ENCODE data around the gene UBA6.

Gene UBA6

GRCh38 chr4:67632492-67632891 lies 68.5 kb downstream of the UBA6 start:
- Histone ChIP-seq H3K9ac (ENCODE audit: low read length) (no peak overlapping the region), H3K27me3 (replicated peaks; ENCODE audit: insufficient read depth, low read length) (no peaks in the 10 kb centered on the region), H3F3A (ENCODE audit: insufficient read depth, low read length) (no peaks in the 10 kb centered on the region), H3K36me3 (replicated peaks; ENCODE audit: insufficient read depth, low read length) (peaks cover 7% of the 10 kb centered on the region), H3K27ac (ENCODE audit: low read length) (no peak overlapping the region), H3K9me3 (replicated peaks; ENCODE audit: insufficient read depth, low read length) (no peaks in the 10 kb centered on the region), H3K4me1 (ENCODE audit: low read length) (peaks cover 2% of the 10 kb centered on the region), H3K79me2 (ENCODE audit: low read length) (no peaks in the 10 kb centered on the region), H2AFZ (ENCODE audit: low read length) (no peak overlapping the region), H3K4me3 (ENCODE audit: low read length) (no peak overlapping the region), H4K20me1 (ENCODE audit: insufficient read depth, low read length) (no peaks in the 10 kb centered on the region), H3K4me2 (ENCODE audit: low read depth, low read length) (no peak overlapping the region), H3K9me2 (replicated peaks; ENCODE audit: insufficient read depth, low read length) (no peaks in the 10 kb centered on the region)
- DNase-seq = no peak
- no peak for TF ChIP-seq EZH2phosphoT487 (IDR thresholded peaks at IDR 0.05; ENCODE audit: low read length)
- no peak for TF ChIP-seq EZH2 (optimal IDR thresholded peaks at IDR 0.05; ENCODE audit: low read depth, low read length)
- no peak for TF ChIP-seq CTCF (IDR thresholded peaks at IDR 0.05; ENCODE audit: low read length)

DNA sequence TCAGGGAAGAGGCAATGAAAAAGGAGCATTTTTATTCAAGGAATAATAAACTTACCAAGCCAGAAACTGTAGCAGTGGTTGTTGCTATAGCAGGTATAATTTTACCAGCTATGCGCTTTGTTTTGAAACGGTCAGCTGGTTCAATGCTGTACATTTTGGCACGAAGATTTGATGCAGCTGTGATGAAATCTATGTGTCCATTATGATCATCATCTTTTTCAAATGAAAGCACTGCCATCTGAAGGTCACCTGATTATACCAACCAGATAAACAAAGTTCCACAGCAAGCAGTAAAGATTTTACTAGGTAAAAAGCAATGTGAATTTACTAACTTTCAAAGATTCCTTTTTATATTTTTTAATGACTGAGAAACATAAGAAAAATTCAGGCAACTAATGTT lies 76.0 kb downstream of the UBA6 start:
- Histone ChIP-seq H3K4me2 (ENCODE audit: low read depth, low read length) (no peak overlapping the region), H3K9ac (ENCODE audit: low read length) (no peak overlapping the region), H3K36me3 (replicated peaks; ENCODE audit: insufficient read depth, low read length) (peaks cover 7% of the 10 kb centered on the region; the same call in 1 of the 2 replicates), H3K9me3 (replicated peaks; ENCODE audit: insufficient read depth, low read length) (no peaks in the 10 kb centered on the region), H3K27me3 (replicated peaks; ENCODE audit: insufficient read depth, low read length) (no peaks in the 10 kb centered on the region), H3F3A (ENCODE audit: insufficient read depth, low read length) (no peaks in the 10 kb centered on the region), H4K20me1 (ENCODE audit: insufficient read depth, low read length) (no peaks in the 10 kb centered on the region), H3K9me2 (replicated peaks; ENCODE audit: insufficient read depth, low read length) (no peaks in the 10 kb centered on the region), H3K27ac (ENCODE audit: low read length) (no peak overlapping the region), H3K4me3 (ENCODE audit: low read length) (no peak overlapping the region), H2AFZ (ENCODE audit: low read length) (no peak overlapping the region), H3K4me1 (ENCODE audit: low read length) (peaks cover 6% of the 10 kb centered on the region), H3K79me2 (ENCODE audit: low read length) (no peaks in the 10 kb centered on the region)
- TF ChIP-seq CTCF (IDR thresholded peaks at IDR 0.05; ENCODE audit: low read length) (no peak), EZH2 (optimal IDR thresholded peaks at IDR 0.05; ENCODE audit: low read depth, low read length) (no peak), EZH2phosphoT487 (IDR thresholded peaks at IDR 0.05; ENCODE audit: low read length) (no peak)
- DNase-seq = no peak

- H3K9me2 ChIP-seq (replicated peaks; ENCODE audit: insufficient read depth, low read length) = no peaks in the 10 kb centered on the region
- no peaks in the 10 kb centered on the region for H3K79me2 ChIP-seq (ENCODE audit: low read length)
- no peak overlapping the region for H3K27ac ChIP-seq (ENCODE audit: low read length)
- no peak overlapping the region for H2AFZ ChIP-seq (ENCODE audit: low read length)
- H3K4me2 ChIP-seq (ENCODE audit: low read depth, low read length) = no peak overlapping the region
- no peaks in the 10 kb centered on the region for H3K27me3 ChIP-seq (replicated peaks; ENCODE audit: insufficient read depth, low read length)
- no peaks in the 10 kb centered on the region; the same call in 1 of the 2 replicates for H3F3A ChIP-seq (ENCODE audit: insufficient read depth, low read length)
- no peaks in the 10 kb centered on the region for H4K20me1 ChIP-seq (ENCODE audit: insufficient read depth, low read length)
- H3K9me3 ChIP-seq (replicated peaks; ENCODE audit: insufficient read depth, low read length) = no peaks in the 10 kb centered on the region
- no peak for DNase-seq
- H3K36me3 ChIP-seq (replicated peaks; ENCODE audit: insufficient read depth, low read length) = no peaks in the 10 kb centered on the region
- no peak overlapping the region for H3K4me3 ChIP-seq (ENCODE audit: low read length)
- no peak overlapping the region for H3K9ac ChIP-seq (ENCODE audit: low read length)
- peaks cover 10% of the 10 kb centered on the region for H3K4me1 ChIP-seq (ENCODE audit: low read length)
- TF ChIP-seq EZH2 (optimal IDR thresholded peaks at IDR 0.05; ENCODE audit: low read depth, low read length) (no peak), EZH2phosphoT487 (IDR thresholded peaks at IDR 0.05; ENCODE audit: low read length) (no peak), CTCF (IDR thresholded peaks at IDR 0.05; ENCODE audit: low read length) (no peak)
Measured at GRCh38 chr4:67616478-67616877, 84.5 kb downstream of the UBA6 start.
